WERI-Rb-1 (cell line): ENCODE data around the gene NTN1.

Experiments used
- DNase-seq: peaks from one replicate; pipeline ENCODE4 v3.0.0-alpha.2; 2020
- H3K27ac ChIP-seq: fragments of 250-450 bp; sonication (Bioruptor Pico); 2 replicates; pipeline ENCODE4 v1.5.1; 2020; ENCODE audit warnings: mild to moderate bottlenecking, moderate library complexity
- H3K27me3 ChIP-seq: fragments of 250-450 bp; sonication (Bioruptor Pico); 2 replicates; pipeline ENCODE4 v1.5.1; 2021; ENCODE audit warnings: mild to moderate bottlenecking, low read depth, moderate library complexity; ENCODE audit not compliant: insufficient read depth, severe bottlenecking
- H3K36me3 ChIP-seq: fragments of 250-450 bp; sonication (Bioruptor Pico); 2 replicates; pipeline ENCODE4 v1.5.1; 2020; ENCODE audit warnings: mild to moderate bottlenecking, moderate library complexity
- H3K4me3 ChIP-seq: 2 replicates; pipeline ENCODE4 v1.5.1; 2011; ENCODE audit warnings: low read depth, mild to moderate bottlenecking, control low read depth, low read length
- H3K9me3 ChIP-seq: fragments of 250-450 bp; sonication (Bioruptor Pico); 2 replicates; pipeline ENCODE4 v1.5.1; 2021; ENCODE audit warnings: mild to moderate bottlenecking, moderate library complexity; ENCODE audit not compliant: severe bottlenecking
- TF ChIP-seq, protein P1 (sequence below): IDR thresholded peaks from 2 replicates; pipeline ENCODE4 v1.5.1; 2011; ENCODE audit warnings: low read depth, mild to moderate bottlenecking, control low read depth, inconsistent platforms, low read length

NTN1 gene

DNA sequence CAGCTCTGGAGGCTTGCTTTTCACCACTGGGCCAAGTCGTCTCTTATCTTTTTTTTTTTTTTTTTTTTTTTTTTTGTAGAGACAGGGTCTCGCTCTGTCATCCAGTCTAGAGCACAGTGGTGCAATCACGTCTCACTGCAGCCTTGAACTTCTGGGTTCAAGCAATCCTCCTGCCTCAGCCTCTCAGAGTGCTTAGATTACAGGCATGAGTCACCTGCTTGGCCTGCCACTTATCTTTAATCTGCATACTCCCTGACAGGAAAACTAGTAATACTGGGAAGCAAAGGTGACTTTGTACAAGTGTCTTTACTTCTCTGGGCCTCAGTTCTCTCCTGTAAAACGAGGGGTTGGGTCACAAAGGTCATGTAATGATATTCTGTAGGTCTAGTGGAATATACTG lies 15.0 kb downstream of the NTN1 start:
- TF ChIP-seq, protein P1, sequence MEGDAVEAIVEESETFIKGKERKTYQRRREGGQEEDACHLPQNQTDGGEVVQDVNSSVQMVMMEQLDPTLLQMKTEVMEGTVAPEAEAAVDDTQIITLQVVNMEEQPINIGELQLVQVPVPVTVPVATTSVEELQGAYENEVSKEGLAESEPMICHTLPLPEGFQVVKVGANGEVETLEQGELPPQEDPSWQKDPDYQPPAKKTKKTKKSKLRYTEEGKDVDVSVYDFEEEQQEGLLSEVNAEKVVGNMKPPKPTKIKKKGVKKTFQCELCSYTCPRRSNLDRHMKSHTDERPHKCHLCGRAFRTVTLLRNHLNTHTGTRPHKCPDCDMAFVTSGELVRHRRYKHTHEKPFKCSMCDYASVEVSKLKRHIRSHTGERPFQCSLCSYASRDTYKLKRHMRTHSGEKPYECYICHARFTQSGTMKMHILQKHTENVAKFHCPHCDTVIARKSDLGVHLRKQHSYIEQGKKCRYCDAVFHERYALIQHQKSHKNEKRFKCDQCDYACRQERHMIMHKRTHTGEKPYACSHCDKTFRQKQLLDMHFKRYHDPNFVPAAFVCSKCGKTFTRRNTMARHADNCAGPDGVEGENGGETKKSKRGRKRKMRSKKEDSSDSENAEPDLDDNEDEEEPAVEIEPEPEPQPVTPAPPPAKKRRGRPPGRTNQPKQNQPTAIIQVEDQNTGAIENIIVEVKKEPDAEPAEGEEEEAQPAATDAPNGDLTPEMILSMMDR = no peak
- DNase-seq = no peak

DNA sequence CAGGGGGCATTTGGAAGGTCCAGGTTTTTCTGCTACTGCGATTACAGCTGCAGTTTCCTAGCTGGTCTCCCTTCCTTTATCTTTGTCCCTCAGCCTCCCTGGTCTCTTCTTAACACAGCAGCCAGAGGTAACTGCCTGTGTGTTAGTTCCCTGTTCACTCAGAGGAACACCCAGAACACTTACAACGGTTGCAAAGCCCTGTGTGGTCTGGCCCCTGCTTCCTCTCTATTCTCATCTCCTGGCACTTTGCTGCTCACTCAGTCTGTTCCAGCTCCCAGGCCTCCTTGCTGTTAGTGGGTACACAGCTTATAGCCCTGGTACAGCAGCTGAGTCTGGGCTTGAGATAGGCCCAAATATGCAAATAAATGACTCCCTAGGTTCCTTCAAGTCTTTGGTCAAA lies 16.4 kb downstream of the NTN1 start:
- Histone ChIP-seq H3K27ac (no peak overlapping the region), H3K36me3 (no peaks in the 10 kb centered on the region), H3K4me3 (no peak overlapping the region), H3K27me3 (no peaks in the 10 kb centered on the region), H3K9me3 (no peaks in the 10 kb centered on the region)
- TF ChIP-seq, protein P1 = no peak
- no peak for DNase-seq

More for the DNA sequence above, 15.0 kb downstream of the NTN1 start:
- no peak overlapping the region for H3K4me3 ChIP-seq
- H3K27me3 ChIP-seq = no peaks in the 10 kb centered on the region
- no peaks in the 10 kb centered on the region for H3K9me3 ChIP-seq
- no peaks in the 10 kb centered on the region for H3K36me3 ChIP-seq
- H3K27ac ChIP-seq = no peak overlapping the region

DNA sequence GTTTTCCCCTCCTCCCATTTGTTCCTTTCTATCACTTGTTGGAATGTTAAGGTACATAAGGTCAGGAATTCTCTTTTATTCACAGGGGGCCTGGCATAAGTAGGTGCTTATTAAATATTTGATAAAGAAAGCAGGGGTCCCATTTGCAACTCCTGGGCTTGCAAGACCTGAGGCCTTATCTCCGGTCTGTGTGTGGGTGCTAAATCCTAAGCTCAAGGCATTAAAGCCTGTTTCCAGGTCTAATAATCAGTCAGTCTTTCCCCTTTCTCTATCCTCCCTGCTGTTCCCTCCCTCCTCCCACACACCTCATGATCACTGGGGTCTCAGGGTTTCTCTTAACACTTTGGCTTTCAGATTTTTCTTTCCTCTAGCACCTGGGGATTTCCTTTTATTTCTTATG lies 17.1 kb downstream of the NTN1 start:
- H3K4me3 ChIP-seq = no peak overlapping the region
- no peaks in the 10 kb centered on the region for H3K9me3 ChIP-seq
- no peaks in the 10 kb centered on the region for H3K27me3 ChIP-seq
- DNase-seq = no peak
- H3K27ac ChIP-seq = no peak overlapping the region
- TF ChIP-seq, protein P1 = no peak
- H3K36me3 ChIP-seq = no peaks in the 10 kb centered on the region

DNA sequence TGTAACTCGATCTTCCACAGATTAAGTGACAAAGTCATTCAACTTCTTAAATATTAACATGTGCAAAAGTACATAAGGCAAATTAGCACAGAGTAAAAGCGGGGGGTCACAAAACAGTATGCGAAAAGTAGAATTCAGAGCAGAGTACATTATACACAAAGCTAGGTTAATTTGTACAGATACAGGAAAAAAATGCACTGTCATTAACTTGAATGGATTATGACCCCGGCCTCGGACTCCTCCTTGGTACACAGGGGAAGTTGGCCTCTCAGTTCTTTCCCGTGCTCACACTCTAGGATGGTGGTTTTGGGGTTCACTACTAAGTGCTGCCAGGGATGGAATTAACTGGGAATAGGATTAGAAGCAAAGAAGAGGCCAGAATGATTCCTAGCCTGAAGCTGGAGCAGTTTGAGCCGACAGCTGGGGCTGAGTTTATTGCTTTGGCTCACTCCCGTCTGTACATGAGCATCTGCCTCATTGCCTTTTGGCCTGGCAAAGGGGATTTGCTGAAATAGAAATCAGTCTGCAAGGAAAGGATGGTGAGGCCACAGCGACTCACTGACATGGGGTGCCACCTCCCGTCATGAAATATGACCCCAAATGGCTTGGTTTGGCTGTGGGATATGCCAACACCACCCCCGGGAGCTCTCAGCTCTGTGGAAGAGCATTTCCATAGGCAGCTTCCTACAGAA lies 23.6 kb downstream of the NTN1 start:
- Histone ChIP-seq H3K4me3 (no peak overlapping the region), H3K27ac (peak overlapping the region; percentile 63), H3K36me3 (no peaks in the 10 kb centered on the region), H3K9me3 (peaks cover 8% of the 10 kb centered on the region), H3K27me3 (no peaks in the 10 kb centered on the region)
- DNase-seq = peak; percentile 79
- TF ChIP-seq, protein P1 = no peak

DNA sequence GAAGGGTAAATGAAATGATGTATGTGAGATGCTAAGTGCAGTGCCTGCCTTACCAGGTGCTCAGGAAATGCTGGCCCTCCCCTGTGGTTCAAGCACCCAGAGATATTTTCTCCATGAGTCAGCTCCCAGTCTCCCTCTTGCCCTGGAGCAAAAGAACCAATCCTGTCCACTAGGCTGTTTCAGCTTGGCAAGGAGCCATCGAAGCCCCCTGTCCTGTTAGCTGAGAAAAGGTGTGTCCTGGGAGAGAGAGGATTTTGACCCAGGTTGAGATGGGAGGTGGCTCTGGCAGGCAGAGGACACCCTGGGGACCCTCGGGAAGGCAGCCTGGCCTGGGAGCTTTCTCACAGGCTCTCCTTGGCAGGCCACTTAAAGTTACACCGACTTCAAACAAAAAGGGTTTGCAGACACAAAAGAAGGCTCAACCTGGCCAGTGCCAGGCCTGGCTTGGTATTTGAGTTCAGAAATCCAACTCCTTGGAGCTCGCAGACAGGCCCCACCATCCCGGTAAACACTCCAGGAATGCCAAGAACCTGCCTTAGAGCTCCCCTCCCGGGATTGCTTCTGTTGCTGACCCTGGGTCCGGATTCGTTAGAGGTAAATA lies 29.6 kb downstream of the NTN1 start:
- H3K36me3 ChIP-seq = no peaks in the 10 kb centered on the region
- no peaks in the 10 kb centered on the region for H3K27me3 ChIP-seq
- no peak overlapping the region for H3K27ac ChIP-seq
- no peak overlapping the region for H3K4me3 ChIP-seq
- DNase-seq = no peak
- TF ChIP-seq, protein P1 = no peak
- H3K9me3 ChIP-seq = peaks cover 8% of the 10 kb centered on the region

DNA sequence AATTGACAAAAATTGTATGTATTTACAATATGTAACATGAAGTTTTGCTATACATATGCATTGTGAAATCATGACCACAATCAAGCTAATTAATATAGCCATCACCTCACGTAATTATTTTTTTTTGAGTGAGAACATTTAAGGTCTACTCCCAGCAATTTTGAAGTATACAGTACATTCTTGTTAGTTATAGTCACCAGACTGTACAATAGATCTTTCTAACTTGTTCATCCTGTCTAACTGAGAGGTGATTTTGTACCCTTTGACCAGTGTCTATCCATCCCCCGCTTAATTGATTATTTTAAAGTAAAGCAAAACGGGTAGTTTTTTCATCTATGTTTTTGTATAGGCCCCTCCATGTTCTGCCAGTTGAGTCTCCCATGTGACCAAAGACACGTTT lies 30.3 kb downstream of the NTN1 start:
- Histone ChIP-seq H3K36me3 (no peaks in the 10 kb centered on the region), H3K4me3 (no peak overlapping the region)

More for the DNA sequence above, 30.3 kb downstream of the NTN1 start:
- no peak for DNase-seq
- Histone ChIP-seq H3K9me3 (peaks cover 8% of the 10 kb centered on the region), H3K27ac (no peak overlapping the region), H3K27me3 (no peaks in the 10 kb centered on the region)
- TF ChIP-seq, protein P1 = no peak
